ENCODE measurements around the gene APOBEC3C. TPM values are rescaled to one million over a fixed set of nuclear protein-coding genes. Genes with fewer than 3 reads are reported as not detected.
A peak's percentile ranks its signal among the peaks of the same experiment; 100 is the strongest.
"Not testable (repeated sequence)": the region's sequence is repeated elsewhere in the genome, so short reads cannot be mapped to it uniquely, and the experiment has no call there.

The APOBEC3C gene
- total RNA-seq, 1 donor from 2014 or later, result 16.2 TPM

GRCh38 chr22:39040538-39041296 is 26.7 kb downstream of the APOBEC3C start, which contains the start of gene APOBEC3F:
Gene APOBEC3F, plus strand, starts transcription at chr22:39040864. Its CDS starts 97 bp downstream, at chr22:39040961.
- H3K27me3 ChIP-seq; H3K36me3 ChIP-seq; intact Hi-C loops (cut with DNase I); DNase-seq (ENCODE audit: extremely low spot score in 2 of 2); H3K9me3 ChIP-seq: not testable (repeated sequence)
- Histone ChIP-seq H3K4me1 (peaks cover 20% of the 10 kb centered on the region), H3K27ac (peak within 1 kb of the TSS; percentile 96), H3K4me3 (peak within 1 kb of the TSS; percentile 72 to 73)
- TF ChIP-seq POLR2A (IDR thresholded peaks at IDR 0.05), result peak in 1 of 2 donors; percentile 27
- peak in 1 of 2 donors; percentile 49 for TF ChIP-seq POLR2AphosphoS5 (IDR thresholded peaks at IDR 0.05; ENCODE audit: insufficient read depth in 1 of 2, low read depth in 1 of 2)

DNA sequence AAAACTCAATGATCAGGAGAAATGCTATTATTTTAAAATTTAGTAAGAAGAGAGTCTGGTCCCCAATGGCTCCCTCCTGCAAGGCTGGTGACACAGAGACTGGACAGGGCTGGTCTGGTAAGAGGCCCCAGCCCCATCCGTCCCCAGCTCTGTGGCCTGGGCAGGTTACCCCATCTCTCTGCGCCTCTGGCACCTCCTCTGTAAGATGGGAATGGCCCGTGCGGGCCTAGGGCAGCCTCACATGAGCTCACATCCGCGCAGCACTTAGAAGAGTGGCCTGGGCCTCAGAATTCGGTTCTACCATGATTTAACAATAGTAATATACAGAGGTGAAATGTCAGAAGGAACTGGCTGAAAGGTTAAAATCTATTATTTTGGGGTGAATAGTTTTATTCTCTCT is 27.9 kb downstream of the APOBEC3C start:
- Histone ChIP-seq H3K4me3 (no peak overlapping the region), H3K27me3 (no peaks in the 10 kb centered on the region), H3K4me1 (peaks cover 20% of the 10 kb centered on the region), H3K36me3 (no peaks in the 10 kb centered on the region), H3K27ac (peak overlapping the region; percentile 96), H3K9me3 (no peaks in the 10 kb centered on the region)
- DNase-seq (ENCODE audit: extremely low spot score in 2 of 2), result no peak
- no peak for TF ChIP-seq POLR2AphosphoS5 (IDR thresholded peaks at IDR 0.05; ENCODE audit: insufficient read depth in 1 of 2, low read depth in 1 of 2)
- no peak for TF ChIP-seq POLR2A (IDR thresholded peaks at IDR 0.05)
- TF ChIP-seq, protein P1, sequence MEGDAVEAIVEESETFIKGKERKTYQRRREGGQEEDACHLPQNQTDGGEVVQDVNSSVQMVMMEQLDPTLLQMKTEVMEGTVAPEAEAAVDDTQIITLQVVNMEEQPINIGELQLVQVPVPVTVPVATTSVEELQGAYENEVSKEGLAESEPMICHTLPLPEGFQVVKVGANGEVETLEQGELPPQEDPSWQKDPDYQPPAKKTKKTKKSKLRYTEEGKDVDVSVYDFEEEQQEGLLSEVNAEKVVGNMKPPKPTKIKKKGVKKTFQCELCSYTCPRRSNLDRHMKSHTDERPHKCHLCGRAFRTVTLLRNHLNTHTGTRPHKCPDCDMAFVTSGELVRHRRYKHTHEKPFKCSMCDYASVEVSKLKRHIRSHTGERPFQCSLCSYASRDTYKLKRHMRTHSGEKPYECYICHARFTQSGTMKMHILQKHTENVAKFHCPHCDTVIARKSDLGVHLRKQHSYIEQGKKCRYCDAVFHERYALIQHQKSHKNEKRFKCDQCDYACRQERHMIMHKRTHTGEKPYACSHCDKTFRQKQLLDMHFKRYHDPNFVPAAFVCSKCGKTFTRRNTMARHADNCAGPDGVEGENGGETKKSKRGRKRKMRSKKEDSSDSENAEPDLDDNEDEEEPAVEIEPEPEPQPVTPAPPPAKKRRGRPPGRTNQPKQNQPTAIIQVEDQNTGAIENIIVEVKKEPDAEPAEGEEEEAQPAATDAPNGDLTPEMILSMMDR (IDR thresholded peaks at IDR 0.05), result no peak
- intact Hi-C loops (cut with DNase I), result no loop called here

DNA sequence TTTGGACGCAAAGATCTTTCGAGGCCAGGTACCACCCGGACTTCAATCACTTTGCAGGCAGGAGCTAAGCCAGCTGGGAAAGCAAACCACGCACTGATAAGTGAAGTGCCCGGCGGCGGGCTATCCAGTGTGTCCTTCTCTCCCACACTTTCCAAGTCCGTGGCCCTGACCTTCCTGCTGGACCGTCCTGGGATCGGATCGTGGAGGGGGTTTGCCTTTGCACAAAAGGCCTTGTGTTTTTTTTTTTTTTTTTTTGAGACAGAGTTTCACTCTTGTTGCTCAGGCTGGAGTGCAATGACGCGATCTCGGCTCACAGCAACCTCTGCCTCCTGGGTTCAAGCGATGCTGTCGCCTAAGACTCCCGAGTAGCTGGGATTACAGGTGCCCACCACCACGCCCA is 29.0 kb downstream of the APOBEC3C start:
- H3K9me3 ChIP-seq; H3K36me3 ChIP-seq; H3K4me3 ChIP-seq; H3K27me3 ChIP-seq; DNase-seq (ENCODE audit: extremely low spot score in 2 of 2); intact Hi-C loops (cut with DNase I); H3K27ac ChIP-seq: not testable (repeated sequence)
- peaks cover 20% of the 10 kb centered on the region for H3K4me1 ChIP-seq

GRCh38 chr22:39045136-39045535 is 31.1 kb downstream of the APOBEC3C start:
- H3K36me3 ChIP-seq; intact Hi-C loops (cut with DNase I); H3K9me3 ChIP-seq; H3K27me3 ChIP-seq; H3K27ac ChIP-seq; H3K4me3 ChIP-seq; DNase-seq (ENCODE audit: extremely low spot score in 2 of 2): not testable (repeated sequence)
- H3K4me1 ChIP-seq, result peaks cover 20% of the 10 kb centered on the region

- DNase-seq (ENCODE audit: extremely low spot score in 2 of 2); H3K9me3 ChIP-seq; H3K4me3 ChIP-seq; H3K27ac ChIP-seq; H3K36me3 ChIP-seq; H3K27me3 ChIP-seq; H3K4me1 ChIP-seq; intact Hi-C loops (cut with DNase I): not testable (repeated sequence)
Observed at GRCh38 chr22:39049486-39049885, 35.4 kb downstream of the APOBEC3C start.

DNA sequence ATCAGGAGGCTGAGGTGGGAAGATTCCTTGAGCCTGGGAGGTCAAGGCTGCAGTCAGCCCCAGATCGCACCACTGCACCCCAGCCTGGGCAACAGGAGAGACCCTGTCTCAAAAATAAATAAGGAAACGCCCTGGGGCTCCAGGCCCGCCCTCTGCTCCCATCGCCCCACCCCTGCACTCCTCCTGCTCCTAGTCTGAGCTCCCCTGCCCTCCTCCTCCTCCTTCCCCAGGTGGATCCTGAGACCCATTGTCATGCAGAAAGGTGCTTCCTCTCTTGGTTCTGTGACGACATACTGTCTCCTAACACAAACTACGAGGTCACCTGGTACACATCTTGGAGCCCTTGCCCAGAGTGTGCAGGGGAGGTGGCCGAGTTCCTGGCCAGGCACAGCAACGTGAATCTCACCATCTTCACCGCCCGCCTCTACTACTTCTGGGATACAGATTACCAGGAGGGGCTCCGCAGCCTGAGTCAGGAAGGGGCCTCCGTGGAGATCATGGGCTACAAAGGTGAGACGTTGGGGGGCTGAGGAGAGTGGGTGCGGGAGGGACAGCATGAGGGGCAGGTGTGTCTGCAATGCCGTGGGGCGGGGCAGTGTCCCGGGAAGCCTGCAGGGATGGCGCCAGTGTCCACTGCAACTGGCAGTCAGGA is 37.9 kb downstream of the APOBEC3C start:
- H3K27ac ChIP-seq; H3K4me3 ChIP-seq; H3K9me3 ChIP-seq; H3K27me3 ChIP-seq; intact Hi-C loops (cut with DNase I); DNase-seq (ENCODE audit: extremely low spot score in 2 of 2); H3K4me1 ChIP-seq; H3K36me3 ChIP-seq: not testable (repeated sequence)

DNA sequence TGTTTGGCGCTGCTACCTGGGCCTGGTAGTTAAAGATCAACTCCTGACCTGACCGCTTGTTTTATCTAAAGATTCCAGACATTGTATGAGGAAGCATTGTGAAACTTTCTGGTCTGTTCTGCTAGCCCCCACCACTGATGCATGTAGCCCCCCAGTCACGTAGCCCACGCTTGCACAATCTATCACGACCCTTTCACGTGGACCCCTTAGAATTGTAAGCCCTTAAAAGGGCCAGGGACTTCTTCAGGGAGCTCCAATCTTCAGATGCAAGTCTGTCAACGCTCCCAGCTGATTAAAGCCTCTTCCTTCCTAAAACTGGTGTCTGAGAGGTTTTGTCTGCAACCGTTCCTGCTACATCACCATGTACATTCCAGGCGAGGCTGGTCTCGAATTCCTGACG is 41.6 kb downstream of the APOBEC3C start:
- intact Hi-C loops (cut with DNase I), result loop anchor here (5.0 kb wide), 1 partner anchor 103 kb away; no protein-coding TSS in a partner anchor
- TF ChIP-seq POLR2A (IDR thresholded peaks at IDR 0.05) (no peak), POLR2AphosphoS5 (IDR thresholded peaks at IDR 0.05; ENCODE audit: insufficient read depth in 1 of 2, low read depth in 1 of 2) (no peak)
- TF ChIP-seq, protein P1 (IDR thresholded peaks at IDR 0.05), result no peak

GRCh38 chr22:39061290-39061689 is 47.2 kb downstream of the APOBEC3C start:
- DNase-seq (ENCODE audit: extremely low spot score in 2 of 2); H3K36me3 ChIP-seq; H3K4me1 ChIP-seq; H3K27ac ChIP-seq; intact Hi-C loops (cut with DNase I); H3K9me3 ChIP-seq; H3K4me3 ChIP-seq; H3K27me3 ChIP-seq: not testable (repeated sequence)

More for the DNA sequence above, 41.6 kb downstream of the APOBEC3C start:
- Histone ChIP-seq H3K27me3 (no peaks in the 10 kb centered on the region), H3K36me3 (no peaks in the 10 kb centered on the region), H3K4me3 (no peak overlapping the region), H3K27ac (no peak overlapping the region), H3K9me3 (no peaks in the 10 kb centered on the region), H3K4me1 (no peaks in the 10 kb centered on the region)
- DNase-seq (ENCODE audit: extremely low spot score in 2 of 2), result no peak

- H3K36me3 ChIP-seq; H3K27me3 ChIP-seq; H3K9me3 ChIP-seq; intact Hi-C loops (cut with DNase I); H3K4me3 ChIP-seq; DNase-seq (ENCODE audit: extremely low spot score in 2 of 2); H3K4me1 ChIP-seq; H3K27ac ChIP-seq: not testable (repeated sequence)
Observed at GRCh38 chr22:39061951-39062350, 47.9 kb downstream of the APOBEC3C start.

DNA sequence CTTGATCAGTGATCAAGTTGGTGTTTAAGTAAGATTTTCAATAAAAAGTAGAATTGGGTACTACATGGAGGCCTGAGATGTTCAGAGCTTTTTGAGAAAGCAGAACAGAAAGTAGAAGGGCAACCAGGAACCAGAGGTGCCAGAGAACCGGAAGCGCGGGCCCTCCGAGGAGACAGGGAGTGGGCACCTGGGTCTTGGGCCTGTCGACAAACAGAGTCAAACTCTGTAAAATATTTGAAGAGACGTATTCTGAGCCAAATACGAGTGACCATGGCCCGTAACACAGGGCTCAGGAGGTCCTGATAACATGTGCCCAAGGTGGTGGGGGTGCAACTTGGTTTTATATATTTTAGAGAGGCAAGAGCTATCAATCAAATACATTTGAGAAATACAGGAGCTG is 49.8 kb downstream of the APOBEC3C start:
- DNase-seq (ENCODE audit: extremely low spot score in 2 of 2); H3K27me3 ChIP-seq; H3K36me3 ChIP-seq; H3K27ac ChIP-seq; H3K4me1 ChIP-seq; H3K4me3 ChIP-seq; intact Hi-C loops (cut with DNase I); H3K9me3 ChIP-seq: not testable (repeated sequence)

Data from vagina (tissue), 2 donors.